Tibial nerve (tissue), 4 donors: ENCODE measurements around the gene LMNTD1. TPM values are rescaled to one million over a fixed set of nuclear protein-coding genes. Genes with fewer than 3 reads are reported as not detected.

Source experiments
- DNase-seq, 2 donors: peaks; one replicate each; pipeline ENCODE4 v3.0.0-alpha.2; 2019; ENCODE audit warnings: low spot score in 2 of 2
- H3K27ac ChIP-seq, 4 donors: fragments of 200-600 bp; sonication (generic) in 3 of 4; one replicate each; pipeline ENCODE4 v1.5.1; 2017 to 2019; ENCODE audit warnings: mild to moderate bottlenecking in 1 of 4
- H3K27me3 ChIP-seq, 2 donors: fragments of 200-600 bp; sonication (generic) in 1 of 2; one replicate each; pipeline versions ENCODE4 v1.5.1 to v1.6.0; 2017 to 2019
- H3K36me3 ChIP-seq, 3 donors: fragments of 200-600 bp; sonication (generic); one replicate each; pipeline ENCODE4 v1.5.1; 2018 to 2019
- H3K4me1 ChIP-seq, 4 donors: fragments of 200-600 bp; sonication (generic) in 3 of 4; one replicate each; pipeline ENCODE4 v1.5.1; 2017 to 2019
- H3K4me3 ChIP-seq, 4 donors: fragments of 200-600 bp; sonication (generic) in 3 of 4; one replicate each; pipeline ENCODE4 v1.5.1; 2017 to 2019; ENCODE audit warnings: mild to moderate bottlenecking in 1 of 4, moderate library complexity in 1 of 4
- H3K9me3 ChIP-seq, 4 donors: fragments of 200-600 bp; sonication (generic) in 3 of 4; one replicate each; pipeline ENCODE4 v1.5.1; 2017 to 2019
- EP300 ChIP-seq, 2 donors: sonication (generic); formaldehyde crosslinking; IDR thresholded peaks; one replicate each; pipeline ENCODE4 v1.6.1; 2017; ENCODE audit warnings: antibody characterized with exemption in 2 of 2, mild to moderate bottlenecking in 1 of 2
- POLR2A ChIP-seq, 2 donors: fragments of 450-650 bp; IDR thresholded peaks; one replicate each; pipeline ENCODE4 v1.6.1; 2017; ENCODE audit warnings: antibody characterized with exemption in 2 of 2, mild to moderate bottlenecking in 2 of 2, moderate library complexity in 2 of 2
- WGBS, 2 donors: methylation state at CpG; one replicate each; pipeline ENCODE4 v1.1.5; 2018; 5-methylcytosine and 5-hydroxymethylcytosine counted together
- total RNA-seq, 4 donors: library from RNA; depleted of rRNA; stranded (reverse); fragments of >200 nt; gene quantifications; one replicate each; pipeline ENCODE4 v1.1.0, GENCODE V29; 2016
- TF ChIP-seq, protein P1 (sequence below), 5 experiments: fragments of 200-600 bp in 3 of 5; fragments of 450-650 bp in 2 of 5; sonication (generic) in 3 of 5; IDR thresholded peaks; one replicate each; pipeline ENCODE4 v1.5.1; 2016 to 2019; ENCODE audit warnings: antibody characterized with exemption in 5 of 5, mild to moderate bottlenecking in 3 of 5, moderate library complexity in 2 of 5

Gene LMNTD1
- total RNA-seq, 4 donors from 2014 or later: not detected

- TF ChIP-seq, protein P1, sequence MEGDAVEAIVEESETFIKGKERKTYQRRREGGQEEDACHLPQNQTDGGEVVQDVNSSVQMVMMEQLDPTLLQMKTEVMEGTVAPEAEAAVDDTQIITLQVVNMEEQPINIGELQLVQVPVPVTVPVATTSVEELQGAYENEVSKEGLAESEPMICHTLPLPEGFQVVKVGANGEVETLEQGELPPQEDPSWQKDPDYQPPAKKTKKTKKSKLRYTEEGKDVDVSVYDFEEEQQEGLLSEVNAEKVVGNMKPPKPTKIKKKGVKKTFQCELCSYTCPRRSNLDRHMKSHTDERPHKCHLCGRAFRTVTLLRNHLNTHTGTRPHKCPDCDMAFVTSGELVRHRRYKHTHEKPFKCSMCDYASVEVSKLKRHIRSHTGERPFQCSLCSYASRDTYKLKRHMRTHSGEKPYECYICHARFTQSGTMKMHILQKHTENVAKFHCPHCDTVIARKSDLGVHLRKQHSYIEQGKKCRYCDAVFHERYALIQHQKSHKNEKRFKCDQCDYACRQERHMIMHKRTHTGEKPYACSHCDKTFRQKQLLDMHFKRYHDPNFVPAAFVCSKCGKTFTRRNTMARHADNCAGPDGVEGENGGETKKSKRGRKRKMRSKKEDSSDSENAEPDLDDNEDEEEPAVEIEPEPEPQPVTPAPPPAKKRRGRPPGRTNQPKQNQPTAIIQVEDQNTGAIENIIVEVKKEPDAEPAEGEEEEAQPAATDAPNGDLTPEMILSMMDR (IDR thresholded peaks at IDR 0.05): no peak
- TF ChIP-seq POLR2A (IDR thresholded peaks at IDR 0.05): no peak
- no peak for DNase-seq
- peaks cover 0 to 27% (median 1%) of the 10 kb centered on the region in 4 donors for H3K4me1 ChIP-seq
- H3K27me3 ChIP-seq: no peaks in the 10 kb centered on the region
- H3K4me3 ChIP-seq: no peak overlapping the region
- peak overlapping the region in 2 of 4 donors; percentile 62 to 63 for H3K27ac ChIP-seq
- H3K9me3 ChIP-seq: peaks cover 0 to 4% (median 0%) of the 10 kb centered on the region in 4 donors
- no peaks in the 10 kb centered on the region for H3K36me3 ChIP-seq
- 39 to 46% methylated on average over 5 of the region's 5 CpGs for WGBS, 2 donors
Observed at GRCh38 chr12:25584596-25584995, 31.5 kb upstream of the LMNTD1 start.

- peak overlapping the region in 1 of 4 donors; percentile 53 for H3K27ac ChIP-seq
Observed at GRCh38 chr12:25583545-25583944, 30.5 kb upstream of the LMNTD1 start.

DNA sequence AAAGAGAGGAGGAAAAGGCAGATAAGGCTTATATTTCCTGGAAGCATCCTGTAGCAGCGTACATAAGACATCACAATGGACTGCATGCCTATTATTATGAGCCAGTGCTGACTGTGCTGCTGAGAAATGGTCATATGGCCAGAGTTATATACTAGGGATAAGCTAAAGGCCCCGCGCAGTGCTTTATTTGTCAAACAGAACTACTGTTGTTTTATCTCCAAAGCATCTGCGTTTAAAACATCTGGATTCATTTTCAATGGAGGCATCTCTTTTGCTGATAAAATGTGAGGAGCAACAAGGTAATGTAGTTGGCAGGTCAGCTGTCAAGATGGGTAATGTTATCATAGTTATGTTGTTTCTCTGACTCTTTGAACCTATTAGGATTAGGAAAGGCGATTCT, 28.0 kb upstream of the LMNTD1 start:
- Histone ChIP-seq H3K4me3 (no peak overlapping the region), H3K9me3 (peaks cover 0 to 5% (median 0%) of the 10 kb centered on the region in 4 donors), H3K27me3 (no peaks in the 10 kb centered on the region), H3K36me3 (no peaks in the 10 kb centered on the region), H3K27ac (no peak overlapping the region), H3K4me1 (peaks cover 0 to 26% (median 1%) of the 10 kb centered on the region in 4 donors)
- 87 to 88% methylated on average over 5 of the region's 5 CpGs for WGBS, 2 donors
- no peak for TF ChIP-seq POLR2A (IDR thresholded peaks at IDR 0.05)
- TF ChIP-seq, protein P1 (IDR thresholded peaks at IDR 0.05): no peak
- no peak for TF ChIP-seq EP300 (IDR thresholded peaks at IDR 0.05)
- no peak for DNase-seq

More at GRCh38 chr12:25583545-25583944, 30.5 kb upstream of the LMNTD1 start:
- H3K4me3 ChIP-seq: no peak overlapping the region
- H3K36me3 ChIP-seq: no peaks in the 10 kb centered on the region
- WGBS, 2 donors: 54 to 61% methylated on average over 3 of the region's 3 CpGs
- peaks cover 0 to 4% (median 0%) of the 10 kb centered on the region in 4 donors for H3K9me3 ChIP-seq
- H3K4me1 ChIP-seq: peaks cover 0 to 27% (median 1%) of the 10 kb centered on the region in 4 donors
- no peak for DNase-seq
- TF ChIP-seq, protein P1 (IDR thresholded peaks at IDR 0.05): peak in 2 of 5 experiments; percentile 7 to 22
- no peak for TF ChIP-seq POLR2A (IDR thresholded peaks at IDR 0.05)
- no peaks in the 10 kb centered on the region for H3K27me3 ChIP-seq

- TF ChIP-seq, protein P1 (IDR thresholded peaks at IDR 0.05): no peak
- TF ChIP-seq EP300 (IDR thresholded peaks at IDR 0.05) (no peak), POLR2A (IDR thresholded peaks at IDR 0.05) (no peak)
- no peak overlapping the region for H3K27ac ChIP-seq
Observed at GRCh38 chr12:25578411-25579143, 25.5 kb upstream of the LMNTD1 start.

GRCh38 chr12:25574761-25575160, 21.7 kb upstream of the LMNTD1 start:
- Histone ChIP-seq H3K4me1 (peaks cover 0 to 7% (median 0%) of the 10 kb centered on the region in 4 donors), H3K4me3 (no peak overlapping the region), H3K27me3 (no peaks in the 10 kb centered on the region), H3K27ac (no peak overlapping the region), H3K9me3 (peaks cover 0 to 5% (median 0%) of the 10 kb centered on the region in 4 donors), H3K36me3 (no peaks in the 10 kb centered on the region)
- 82 to 85% methylated on average over 1 of the region's 1 CpG for WGBS, 2 donors
- no peak for DNase-seq
- no peak for TF ChIP-seq EP300 (IDR thresholded peaks at IDR 0.05)
- no peak for TF ChIP-seq POLR2A (IDR thresholded peaks at IDR 0.05)
- TF ChIP-seq, protein P1 (IDR thresholded peaks at IDR 0.05): no peak

More at GRCh38 chr12:25578411-25579143, 25.5 kb upstream of the LMNTD1 start:
- no peak for DNase-seq
- Histone ChIP-seq H3K9me3 (peaks cover 0 to 5% (median 0%) of the 10 kb centered on the region in 4 donors), H3K4me3 (no peak overlapping the region), H3K36me3 (no peaks in the 10 kb centered on the region), H3K4me1 (peaks cover 0 to 3% (median 0%) of the 10 kb centered on the region in 4 donors), H3K27me3 (no peaks in the 10 kb centered on the region)
- 94 to 95% methylated on average over 2 of the region's 2 CpGs for WGBS, 2 donors
